GM23338 (cell line): ENCODE results near the gene MSL1. TPM values are rescaled to one million over a fixed set of nuclear protein-coding genes. Genes with fewer than 3 reads are reported as not detected.

Source experiments
- ATAC-seq: fragments of 200-7000 bp; cut with Tn5 transposase; 3 replicates; pipeline ENCODE4 v1.9.1; 2020
- DNase-seq: peaks from one replicate; pipeline ENCODE4 v3.0.0-alpha.2; 2015; ENCODE audit warnings: low spot score
- H2AFZ ChIP-seq: fragments of 200-600 bp; sonication (generic); 2 replicates; pipeline ENCODE4 v1.8.0; 2016; ENCODE audit warnings: antibody characterized with exemption, mild to moderate bottlenecking, moderate library complexity
- H3F3A ChIP-seq: fragments of 200-600 bp; sonication (generic); replicated peaks from 2 replicates; pipeline ENCODE4 v1.8.0; 2017; ENCODE audit warnings: antibody characterized with exemption, mixed run types, low read depth
- H3K27ac ChIP-seq: fragments of 200-600 bp; sonication (generic); 2 replicates; pipeline ENCODE4 v1.6.1; 2016; ENCODE audit warnings: low read depth
- H3K27me3 ChIP-seq: fragments of 200-600 bp; sonication (generic); 2 replicates; pipeline ENCODE4 v1.8.0; 2016; ENCODE audit warnings: mild to moderate bottlenecking, mixed run types, moderate library complexity; ENCODE audit not compliant: insufficient read depth
- H3K36me3 ChIP-seq: fragments of 200-600 bp; sonication (generic); 2 replicates; pipeline ENCODE4 v1.8.0; 2016; ENCODE audit warnings: mild to moderate bottlenecking; ENCODE audit not compliant: insufficient read depth
- H3K4me1 ChIP-seq: fragments of 200-600 bp; sonication (generic); 2 replicates; pipeline ENCODE4 v1.8.0; 2016; ENCODE audit warnings: mild to moderate bottlenecking, moderate library complexity; ENCODE audit not compliant: insufficient read depth
- H3K4me2 ChIP-seq: fragments of 200-600 bp; sonication (generic); 2 replicates; pipeline ENCODE4 v1.7.1; 2017; ENCODE audit warnings: mixed run types
- H3K4me3 ChIP-seq: fragments of 200-600 bp; sonication (generic); 2 replicates; pipeline ENCODE4 v1.6.1; 2016; ENCODE audit warnings: mixed run types
- H3K79me2 ChIP-seq: fragments of 200-600 bp; sonication (generic); replicated peaks from 2 replicates; pipeline ENCODE4 v1.8.0; 2017; ENCODE audit warnings: mild to moderate bottlenecking; ENCODE audit not compliant: insufficient read depth
- H3K9me2 ChIP-seq: fragments of 200-600 bp; sonication (generic); 2 replicates; pipeline ENCODE4 v1.8.0; 2017; ENCODE audit not compliant: insufficient read depth
- H4K20me1 ChIP-seq: fragments of 200-600 bp; sonication (generic); replicated peaks from 2 replicates; pipeline ENCODE4 v1.8.0; 2017; ENCODE audit warnings: mild to moderate bottlenecking; ENCODE audit not compliant: insufficient read depth
- H3K27ac Mint-ChIP-seq: 2 replicates; pipeline ENCODE4 v1.8.0; 2020; ENCODE audit warnings: inconsistent platforms, mild to moderate bottlenecking, moderate library complexity, mixed read lengths
- H3K27me3 Mint-ChIP-seq: 3 replicates; pipeline ENCODE4 v1.8.0; 2022; ENCODE audit warnings: low read depth, mild to moderate bottlenecking, moderate library complexity, mixed read lengths, inconsistent platforms; ENCODE audit not compliant: insufficient read depth, poor library complexity
- H3K36me3 Mint-ChIP-seq: 3 replicates; pipeline ENCODE4 v1.8.0; 2021; ENCODE audit warnings: low read depth, mild to moderate bottlenecking, inconsistent platforms, moderate library complexity, mixed read lengths
- H3K4me1 Mint-ChIP-seq: 3 replicates; pipeline ENCODE4 v1.8.0; 2020; ENCODE audit warnings: mild to moderate bottlenecking, inconsistent platforms, mixed read lengths
- H3K4me3 Mint-ChIP-seq: 3 replicates; pipeline ENCODE4 v1.8.0; 2021; ENCODE audit warnings: moderate library complexity, mild to moderate bottlenecking, inconsistent platforms, mixed read lengths
- H3K9me3 Mint-ChIP-seq: 3 replicates; pipeline ENCODE4 v1.8.0; 2020; ENCODE audit warnings: moderate library complexity, mild to moderate bottlenecking, inconsistent platforms, mixed read lengths
- CREB1 ChIP-seq: fragments of 250-450 bp; sonication (Bioruptor Pico); IDR thresholded peaks from 2 replicates; pipeline ENCODE4 v1.5.0; 2020; ENCODE audit warnings: low read depth, mild to moderate bottlenecking, moderate library complexity
- CTCF ChIP-seq, 2 experiments: fragments of 200-600 bp in 1 of 2; sonication (generic) in 1 of 2; conservative IDR thresholded peaks; 2 replicates each; pipeline versions ENCODE4 v1.5.1 to v1.6.1; 2016 to 2017; ENCODE audit warnings: antibody characterized with exemption in 2 of 2, low read depth in 2 of 2, mild to moderate bottlenecking in 2 of 2, moderate library complexity in 1 of 2
- EZH2 ChIP-seq: fragments of 200-600 bp; sonication (generic); IDR thresholded peaks from one replicate; pipeline ENCODE4 v1.8.0; 2017; ENCODE audit warnings: antibody characterized with exemption, mild to moderate bottlenecking, low read depth; ENCODE audit not compliant: unreplicated experiment
- EZH2phosphoT487 ChIP-seq: fragments of 200-600 bp; sonication (generic); IDR thresholded peaks from one replicate; pipeline ENCODE4 v1.8.1; 2018; ENCODE audit warnings: antibody characterized with exemption; ENCODE audit not compliant: unreplicated experiment
- JUNB ChIP-seq: IDR thresholded peaks from one replicate; pipeline ENCODE4 v1.6.1; 2016; ENCODE audit warnings: antibody characterized with exemption; ENCODE audit not compliant: unreplicated experiment
- POLR2AphosphoS5 ChIP-seq: IDR thresholded peaks from 2 replicates; pipeline ENCODE4 v1.6.1; 2016; ENCODE audit warnings: antibody characterized with exemption, low read depth
- STAT1 ChIP-seq: IDR thresholded peaks from one replicate; pipeline ENCODE4 v1.6.1; 2016; ENCODE audit warnings: antibody characterized with exemption; ENCODE audit not compliant: unreplicated experiment
- ZNF331 ChIP-seq: fragments of 250-450 bp; sonication (Bioruptor Pico); IDR thresholded peaks from 2 replicates; pipeline ENCODE4 v1.5.0; 2020; ENCODE audit warnings: low read depth, mild to moderate bottlenecking, moderate library complexity
- polyA plus RNA-seq: library from polyadenylated mRNA; unstranded; fragments of >200 nt; fragmentation: Nextera tagmentation; extraction: Ambion mirVana; gene quantifications from 2 replicates; pipeline ENCODE4 v1.2.1, GENCODE V29; 2016
- total RNA-seq: library from RNA; depleted of rRNA; stranded (reverse); fragments of >200 nt; shearing (Covaris generic); gene quantifications from 2 replicates; pipeline ENCODE4 v1.2.3, GENCODE V29; 2014

The MSL1 gene
- total and polyA plus RNA-seq, 2 experiments from 2014 or later: 16.2 to 56.5 TPM

DNA sequence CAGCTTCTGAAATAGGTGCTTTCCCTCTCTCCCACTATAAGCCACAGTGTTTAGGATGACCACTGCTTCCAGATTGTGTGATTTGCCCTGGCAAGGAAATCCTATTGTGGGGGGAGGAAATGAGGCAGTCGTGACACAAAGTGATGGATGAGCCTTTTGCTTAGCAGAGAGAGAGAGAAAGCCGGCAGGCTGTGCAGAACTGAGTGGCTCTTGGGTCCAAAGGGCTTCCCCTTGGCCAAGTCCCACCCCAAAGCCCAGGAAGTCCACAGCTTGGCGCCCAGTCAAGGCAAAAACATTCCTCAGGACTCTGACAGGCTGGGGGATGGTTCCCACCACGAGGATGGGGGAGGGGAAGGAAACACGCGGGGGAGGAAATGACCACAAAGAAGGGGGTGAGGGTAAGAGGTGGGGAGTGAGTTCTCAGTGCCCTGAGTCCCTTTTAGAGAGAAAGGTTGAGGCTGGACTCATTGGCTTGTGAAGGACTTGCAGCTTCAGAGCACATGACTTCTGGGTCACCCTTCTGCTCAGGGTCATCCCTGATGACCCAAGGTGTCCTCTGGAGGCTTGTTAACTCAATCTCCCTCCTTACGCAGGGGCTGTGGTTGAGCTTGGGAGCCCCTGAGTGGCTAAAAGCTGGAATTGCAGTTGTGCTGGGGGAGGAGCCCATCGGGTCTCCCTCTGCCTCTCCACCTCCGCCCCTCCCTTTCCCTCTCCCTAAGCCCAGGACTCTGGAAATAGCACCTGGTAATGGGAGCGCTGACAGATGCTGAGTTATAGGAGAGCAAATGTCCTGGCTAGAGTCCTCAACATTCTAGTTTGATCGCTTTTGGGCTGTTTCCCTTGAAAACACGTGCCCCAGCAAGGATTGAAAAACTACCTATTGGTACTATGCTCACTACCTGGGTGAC is 10.3 kb upstream of the MSL1 start:
- H3K9me2 ChIP-seq: no peaks in the 10 kb centered on the region
- H3K79me2 ChIP-seq: no peaks in the 10 kb centered on the region
- no peaks in the 10 kb centered on the region for H3K9me3 Mint-ChIP-seq
- H3K4me1 Mint-ChIP-seq: peaks cover 80% of the 10 kb centered on the region
- H3K36me3 ChIP-seq: no peaks in the 10 kb centered on the region
- DNase-seq: peak; percentile 97
- H3K4me1 ChIP-seq: peaks cover 74% of the 10 kb centered on the region
- TF ChIP-seq POLR2AphosphoS5 (0 out of 2 replicates have a peak, but pooled peaks have one; percentile 34), CREB1 (CRISPR knock-in tag) (peak; percentile 40; the same call in 1 of the 2 replicates), JUNB (no peak), STAT1 (no peak), CTCF (conservative IDR thresholded peaks at IDR 0.05; ENCODE audit: low read depth in 2 of 2) (peak; percentile 72 to 94)
- H3K27ac ChIP-seq: no peak overlapping the region
- peak overlapping the region; percentile 52 for H3K4me3 Mint-ChIP-seq
- peaks cover 5% of the 10 kb centered on the region; the same call in 2 of the 3 replicates for H3K36me3 Mint-ChIP-seq
- H3K4me2 ChIP-seq: peak overlapping the region; percentile 72
- peak; percentile 58 for ATAC-seq
- H3K4me3 ChIP-seq: peak overlapping the region; percentile 26; the same call in 1 of the 2 replicates
- peak overlapping the region; percentile 98 for H3K27ac Mint-ChIP-seq
- no peak overlapping the region for H2AFZ ChIP-seq
- H3K27me3 ChIP-seq: peaks cover 17% of the 10 kb centered on the region
- peaks cover 14% of the 10 kb centered on the region; the same call in 1 of the 2 replicates for H3F3A ChIP-seq
- peaks cover 31% of the 10 kb centered on the region for H3K27me3 Mint-ChIP-seq
- no peaks in the 10 kb centered on the region for H4K20me1 ChIP-seq

- Histone ChIP-seq H3K79me2 (no peaks in the 10 kb centered on the region), H3K27ac (peak overlapping the region; percentile 9; the same call in 1 of the 2 replicates), H3K27me3 (peaks cover 9% of the 10 kb centered on the region), H2AFZ (no peak overlapping the region), H3F3A (peaks cover 14% of the 10 kb centered on the region; the same call in 1 of the 2 replicates), H3K36me3 (no peaks in the 10 kb centered on the region), H3K4me1 (peaks cover 66% of the 10 kb centered on the region), H3K4me3 (peak overlapping the region; percentile 26; the same call in 1 of the 2 replicates), H4K20me1 (no peaks in the 10 kb centered on the region), H3K4me2 (peak overlapping the region; percentile 72), H3K9me2 (no peaks in the 10 kb centered on the region)
- no peak for ATAC-seq
- Mint-ChIP-seq H3K27ac (peak overlapping the region; percentile 98), H3K27me3 (peaks cover 23% of the 10 kb centered on the region), H3K4me1 (peaks cover 72% of the 10 kb centered on the region), H3K4me3 (peak overlapping the region; percentile 31; the same call in 2 of the 3 replicates), H3K9me3 (no peaks in the 10 kb centered on the region), H3K36me3 (peaks cover 5% of the 10 kb centered on the region; the same call in 2 of the 3 replicates)
- no peak for DNase-seq
- TF ChIP-seq CREB1 (CRISPR knock-in tag): no peak
- TF ChIP-seq EZH2phosphoT487: no peak
- no peak for TF ChIP-seq JUNB
- TF ChIP-seq STAT1: no peak
- TF ChIP-seq ZNF331 (CRISPR knock-in tag): no peak
- TF ChIP-seq EZH2: no peak
- TF ChIP-seq CTCF (conservative IDR thresholded peaks at IDR 0.05; ENCODE audit: low read depth in 2 of 2): no peak
Observed at GRCh38 chr17:40112191-40112711, 9.5 kb upstream of the MSL1 start.
